ENCODE results near the gene SGCE. TPM values are rescaled to one million over a fixed set of nuclear protein-coding genes. Genes with fewer than 3 reads are reported as not detected.

Gene SGCE
- total and polyA plus RNA-seq, 9 donors, result 125 to 162 (median 141) TPM

DNA sequence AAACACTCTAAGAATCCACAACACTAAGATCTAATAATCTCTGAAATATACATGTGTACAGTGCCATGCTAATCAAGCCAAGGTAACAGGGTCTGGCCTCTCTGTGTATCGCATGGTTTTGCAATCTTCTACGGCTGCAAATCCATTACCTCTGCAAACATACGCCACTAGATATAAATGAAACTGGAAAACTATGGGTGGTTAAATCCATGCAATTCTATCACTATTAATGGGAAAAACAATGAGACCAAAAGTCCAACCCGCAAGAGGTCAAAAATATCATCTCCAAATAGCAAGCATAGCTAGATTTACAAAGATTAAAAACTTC lies 23.0 kb downstream of the SGCE start:
- Histone ChIP-seq H3K36me3 (ENCODE audit: control insufficient read depth, insufficient read depth, low read length) (peaks cover 3% of the 10 kb centered on the region), H3K4me3 (ENCODE audit: low read length) (no peak overlapping the region), H3K27me3 (ENCODE audit: control insufficient read depth, insufficient read depth, low read length) (no peaks in the 10 kb centered on the region), H3K27ac (ENCODE audit: low read length) (peak overlapping the region; percentile 78), H3K9me3 (replicated peaks; ENCODE audit: control insufficient read depth, low read depth, low read length) (no peaks in the 10 kb centered on the region), H3K4me1 (ENCODE audit: control insufficient read depth, insufficient read depth, low read length) (peaks cover 8% of the 10 kb centered on the region)
- DNase-seq, result no peak
- WGBS (ENCODE audit: insufficient coverage), result no CpG with 5 or more reads among the region's 4 CpGs

DNA sequence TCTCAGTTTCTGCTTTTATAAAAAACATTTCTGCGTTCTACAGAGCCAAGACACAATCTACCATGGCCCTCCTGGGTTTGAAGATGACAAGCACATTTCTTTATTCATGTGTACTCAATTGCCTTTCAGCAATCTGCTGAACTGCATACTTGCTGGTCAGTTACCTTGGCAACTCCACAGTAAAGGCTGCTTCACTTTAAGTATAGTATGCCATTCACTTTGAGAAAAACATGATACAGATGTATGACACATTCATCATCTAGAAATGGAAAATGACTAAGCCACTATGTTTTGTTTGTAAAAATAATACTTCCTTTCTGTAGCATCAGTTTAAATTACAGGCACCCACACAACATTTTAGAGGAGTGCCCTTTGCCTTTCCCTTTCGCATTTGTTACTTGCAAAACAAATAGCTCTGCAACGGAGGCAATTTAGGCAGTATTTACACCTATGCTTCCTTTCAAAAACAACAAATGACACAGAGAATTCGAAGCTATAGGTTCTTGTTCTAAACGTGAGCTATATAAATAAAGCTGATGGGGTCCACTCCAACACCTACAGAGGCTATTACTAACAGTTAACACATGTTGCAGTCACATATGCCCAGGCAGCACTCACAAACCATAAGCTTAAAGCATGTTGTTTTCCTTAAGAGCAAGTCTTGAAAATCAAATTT lies 23.5 kb downstream of the SGCE start:
- Histone ChIP-seq H3K4me1 (ENCODE audit: control insufficient read depth, insufficient read depth, low read length) (peaks cover 4% of the 10 kb centered on the region), H3K27ac (ENCODE audit: low read length) (peak overlapping the region; percentile 78), H3K4me3 (ENCODE audit: low read length) (no peak overlapping the region), H3K27me3 (ENCODE audit: control insufficient read depth, insufficient read depth, low read length) (no peaks in the 10 kb centered on the region), H3K36me3 (ENCODE audit: control insufficient read depth, insufficient read depth, low read length) (peaks cover under 1% of the 10 kb centered on the region), H3K9me3 (replicated peaks; ENCODE audit: control insufficient read depth, low read depth, low read length) (no peaks in the 10 kb centered on the region)
- no peak for DNase-seq
- WGBS (ENCODE audit: insufficient coverage), result 83% methylated on average over 1 of the region's 5 CpGs

DNA sequence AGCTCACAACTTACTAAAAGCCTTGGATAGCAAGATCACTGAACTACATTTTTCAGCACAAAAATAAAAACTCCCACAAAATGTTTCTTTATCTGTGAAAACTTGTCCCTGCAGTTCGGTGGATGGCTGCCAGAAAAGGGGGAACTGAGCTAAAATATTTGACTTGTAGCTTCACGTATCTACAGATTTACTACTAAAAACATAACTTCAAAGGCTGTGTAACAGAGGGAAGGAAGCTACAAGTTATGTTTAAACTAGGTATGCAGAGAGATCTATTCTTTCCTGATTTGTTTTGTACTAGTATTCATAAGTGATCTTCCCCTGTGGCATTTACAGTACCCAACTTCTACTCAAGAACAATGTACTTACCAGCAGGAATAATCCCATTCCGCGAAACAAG lies 25.1 kb downstream of the SGCE start:
- WGBS (ENCODE audit: insufficient coverage), result no CpG with 5 or more reads among the region's 4 CpGs
- Histone ChIP-seq H3K27me3 (ENCODE audit: control insufficient read depth, insufficient read depth, low read length) (no peaks in the 10 kb centered on the region), H3K9me3 (replicated peaks; ENCODE audit: control insufficient read depth, low read depth, low read length) (no peaks in the 10 kb centered on the region), H3K4me1 (ENCODE audit: control insufficient read depth, insufficient read depth, low read length) (peaks cover 4% of the 10 kb centered on the region), H3K27ac (ENCODE audit: low read length) (no peak overlapping the region), H3K36me3 (ENCODE audit: control insufficient read depth, insufficient read depth, low read length) (peaks cover 3% of the 10 kb centered on the region), H3K4me3 (ENCODE audit: low read length) (no peak overlapping the region)
- DNase-seq, result no peak

DNA sequence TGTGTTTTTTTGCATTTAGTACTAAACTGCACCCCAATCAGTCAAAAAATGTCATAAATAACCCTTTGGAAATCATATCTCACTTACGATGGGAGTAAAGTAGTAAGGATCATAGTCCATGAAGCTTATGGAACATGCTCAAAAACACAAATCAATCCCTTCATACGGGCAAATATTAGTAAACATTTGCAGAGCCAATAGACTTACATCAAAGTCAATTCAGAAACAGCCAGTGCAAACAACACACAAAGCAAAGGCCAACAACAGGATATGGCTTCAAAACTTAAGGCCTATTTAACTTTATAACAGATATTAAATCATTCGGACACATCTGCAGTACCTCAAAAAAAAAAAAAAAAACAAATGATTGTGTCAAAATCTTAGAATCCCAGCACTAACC lies 32.1 kb downstream of the SGCE start:
- H3K27me3 ChIP-seq (ENCODE audit: control insufficient read depth, insufficient read depth, low read length), result no peaks in the 10 kb centered on the region
- H3K36me3 ChIP-seq (ENCODE audit: control insufficient read depth, insufficient read depth, low read length), result peaks cover 7% of the 10 kb centered on the region
- WGBS (ENCODE audit: insufficient coverage), result no CpG with 5 or more reads among the region's 3 CpGs
- H3K9me3 ChIP-seq (replicated peaks; ENCODE audit: control insufficient read depth, low read depth, low read length), result no peaks in the 10 kb centered on the region
- peaks cover 11% of the 10 kb centered on the region for H3K4me1 ChIP-seq (ENCODE audit: control insufficient read depth, insufficient read depth, low read length)
- no peak overlapping the region for H3K4me3 ChIP-seq (ENCODE audit: low read length)
- DNase-seq, result no peak
- H3K27ac ChIP-seq (ENCODE audit: low read length), result no peak overlapping the region

DNA sequence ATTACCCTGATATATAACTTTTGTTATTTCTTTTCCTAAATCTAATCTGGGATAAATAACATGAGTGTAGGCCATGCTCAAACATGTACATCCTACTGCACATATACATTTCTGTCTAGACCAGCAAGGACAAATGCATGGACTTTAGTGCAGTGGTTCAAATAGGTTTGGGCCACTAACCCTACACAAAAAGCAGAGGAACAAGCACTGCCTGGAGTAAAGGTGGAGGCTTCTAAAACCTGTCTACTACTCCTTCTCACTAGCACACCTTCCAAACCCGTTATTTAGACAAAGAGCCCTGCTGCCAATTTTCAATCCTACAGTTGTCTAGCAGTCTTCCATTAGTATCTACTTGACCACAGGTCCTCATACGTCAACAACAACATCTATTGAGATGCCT lies 34.8 kb downstream of the SGCE start:
- DNase-seq, result no peak
- H3K27ac ChIP-seq (ENCODE audit: low read length), result peak overlapping the region; percentile 89
- 100% methylated on average over 1 of the region's 2 CpGs for WGBS (ENCODE audit: insufficient coverage)

DNA sequence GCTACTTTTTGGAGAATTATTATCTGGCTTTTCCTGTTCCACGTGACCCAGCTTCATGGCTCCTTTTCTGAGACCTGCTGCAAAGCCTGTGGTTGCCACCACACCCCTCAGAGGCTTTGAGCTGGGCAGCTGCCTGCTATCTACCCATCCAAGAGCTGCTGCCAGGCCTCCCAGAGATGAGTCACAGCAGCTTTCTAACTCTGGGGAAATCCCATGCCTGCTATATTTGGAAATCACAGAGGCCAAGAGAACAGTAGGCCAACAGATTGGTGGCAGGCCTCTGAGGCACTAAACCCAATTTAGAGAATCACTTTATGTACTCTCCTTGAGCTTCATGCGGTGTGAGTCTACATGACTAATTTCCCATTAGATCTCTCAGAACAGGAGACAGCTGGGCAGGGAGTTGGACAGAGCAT lies 35.2 kb downstream of the SGCE start:
- 60% methylated on average over 1 of the region's 2 CpGs for whole genome bisulfite sequencing (ENCODE audit: insufficient coverage)
- no peaks in the 10 kb centered on the region for H3K27me3 ChIP-seq (ENCODE audit: control insufficient read depth, insufficient read depth, low read length)
- H3K9me3 ChIP-seq (replicated peaks; ENCODE audit: control insufficient read depth, low read depth, low read length), result no peaks in the 10 kb centered on the region

More for the DNA sequence above, 34.8 kb downstream of the SGCE start:
- Histone ChIP-seq H3K4me1 (ENCODE audit: control insufficient read depth, insufficient read depth, low read length) (peaks cover 16% of the 10 kb centered on the region), H3K9me3 (replicated peaks; ENCODE audit: control insufficient read depth, low read depth, low read length) (no peaks in the 10 kb centered on the region), H3K36me3 (ENCODE audit: control insufficient read depth, insufficient read depth, low read length) (peaks cover 14% of the 10 kb centered on the region), H3K4me3 (ENCODE audit: low read length) (no peak overlapping the region), H3K27me3 (ENCODE audit: control insufficient read depth, insufficient read depth, low read length) (no peaks in the 10 kb centered on the region)

DNA sequence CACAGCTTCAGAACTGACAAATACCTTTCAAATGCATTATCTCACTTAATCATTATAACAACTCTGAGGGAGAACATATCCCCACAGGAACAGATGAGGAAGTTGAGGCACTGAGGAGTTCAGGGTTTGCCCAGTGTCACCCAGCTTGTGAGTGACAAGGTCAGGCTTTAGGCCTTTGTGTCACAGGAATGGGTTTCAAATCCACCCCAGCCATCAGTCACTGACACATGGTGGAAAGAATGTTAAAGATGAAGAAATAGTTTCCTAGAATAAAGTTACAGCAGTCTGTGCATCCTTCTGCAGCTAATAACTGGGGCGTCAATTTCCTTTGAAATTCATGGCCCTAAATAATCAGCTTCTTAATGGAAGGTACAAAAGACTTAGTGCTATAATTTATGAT lies 37.8 kb downstream of the SGCE start:
- H3K27ac ChIP-seq (ENCODE audit: low read length), result peak overlapping the region; percentile 0
- peak; percentile 19 for DNase-seq

More for the DNA sequence above, 35.2 kb downstream of the SGCE start:
- DNase-seq, result peak; percentile 93
- H3K4me1 ChIP-seq (ENCODE audit: control insufficient read depth, insufficient read depth, low read length), result peaks cover 16% of the 10 kb centered on the region
- H3K27ac ChIP-seq (ENCODE audit: low read length), result peak overlapping the region; percentile 89
- H3K36me3 ChIP-seq (ENCODE audit: control insufficient read depth, insufficient read depth, low read length), result peaks cover 17% of the 10 kb centered on the region
- H3K4me3 ChIP-seq (ENCODE audit: low read length), result no peak overlapping the region

DNA sequence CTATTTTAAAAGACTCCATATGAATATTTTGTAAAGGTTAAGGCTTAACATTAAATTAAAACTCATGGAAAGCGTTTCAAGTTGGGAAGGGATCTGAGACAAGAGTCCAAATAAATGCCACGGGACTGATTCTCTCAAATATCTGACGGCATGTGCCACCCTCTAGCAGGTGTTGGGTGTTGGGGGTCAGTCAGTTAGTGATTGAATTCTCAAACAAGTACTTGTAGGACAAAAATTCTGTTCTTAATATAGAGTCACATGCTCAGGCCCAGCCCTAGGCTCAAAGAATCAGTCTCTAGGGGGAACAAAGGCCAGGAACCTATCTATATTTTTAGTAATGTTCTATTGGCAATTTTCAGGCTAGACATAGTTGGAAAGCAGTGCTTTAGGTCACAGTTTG lies 39.1 kb downstream of the SGCE start:
- 80% methylated on average over 1 of the region's 3 CpGs for WGBS (ENCODE audit: insufficient coverage)
- Histone ChIP-seq H3K36me3 (ENCODE audit: control insufficient read depth, insufficient read depth, low read length) (peaks cover 24% of the 10 kb centered on the region), H3K4me3 (ENCODE audit: low read length) (no peak overlapping the region), H3K9me3 (replicated peaks; ENCODE audit: control insufficient read depth, low read depth, low read length) (no peaks in the 10 kb centered on the region), H3K4me1 (ENCODE audit: control insufficient read depth, insufficient read depth, low read length) (peaks cover 16% of the 10 kb centered on the region), H3K27me3 (ENCODE audit: control insufficient read depth, insufficient read depth, low read length) (no peaks in the 10 kb centered on the region), H3K27ac (ENCODE audit: low read length) (peak overlapping the region; percentile 4)
- peak; percentile 33 for DNase-seq

More for the DNA sequence above, 37.8 kb downstream of the SGCE start:
- Histone ChIP-seq H3K4me3 (ENCODE audit: low read length) (no peak overlapping the region), H3K9me3 (replicated peaks; ENCODE audit: control insufficient read depth, low read depth, low read length) (no peaks in the 10 kb centered on the region), H3K36me3 (ENCODE audit: control insufficient read depth, insufficient read depth, low read length) (peaks cover 24% of the 10 kb centered on the region), H3K27me3 (ENCODE audit: control insufficient read depth, insufficient read depth, low read length) (no peaks in the 10 kb centered on the region), H3K4me1 (ENCODE audit: control insufficient read depth, insufficient read depth, low read length) (peaks cover 16% of the 10 kb centered on the region)
- WGBS (ENCODE audit: insufficient coverage), result no CpG with 5 or more reads among the region's 1 CpG

DNA sequence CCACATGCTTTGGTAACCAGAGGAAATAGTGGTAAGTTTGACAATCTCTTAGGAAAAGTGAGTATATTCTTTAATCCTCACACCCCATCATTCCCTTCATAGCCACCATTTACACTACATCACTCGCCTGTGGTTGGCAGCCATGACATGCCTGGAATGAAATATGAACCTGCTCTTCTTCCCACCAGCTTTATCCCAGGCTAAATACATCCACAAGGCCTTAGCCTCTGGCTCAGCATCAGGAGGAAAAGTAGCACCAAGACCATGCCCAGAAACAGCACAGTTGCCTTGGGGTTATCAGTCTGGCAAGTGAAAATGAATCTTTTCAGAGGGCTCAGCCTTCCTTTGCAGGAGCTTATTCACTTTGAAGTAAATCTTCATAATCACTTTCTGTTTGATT lies 40.3 kb downstream of the SGCE start:
- Histone ChIP-seq H3K27ac (ENCODE audit: low read length) (peak overlapping the region; percentile 50), H3K27me3 (ENCODE audit: control insufficient read depth, insufficient read depth, low read length) (no peaks in the 10 kb centered on the region), H3K4me1 (ENCODE audit: control insufficient read depth, insufficient read depth, low read length) (peaks cover 7% of the 10 kb centered on the region), H3K36me3 (ENCODE audit: control insufficient read depth, insufficient read depth, low read length) (peaks cover 22% of the 10 kb centered on the region), H3K4me3 (ENCODE audit: low read length) (no peak overlapping the region), H3K9me3 (replicated peaks; ENCODE audit: control insufficient read depth, low read depth, low read length) (no peaks in the 10 kb centered on the region)
- WGBS (ENCODE audit: insufficient coverage), result 83% methylated on average over 1 of the region's 1 CpG
- peak; percentile 59 for DNase-seq

DNA sequence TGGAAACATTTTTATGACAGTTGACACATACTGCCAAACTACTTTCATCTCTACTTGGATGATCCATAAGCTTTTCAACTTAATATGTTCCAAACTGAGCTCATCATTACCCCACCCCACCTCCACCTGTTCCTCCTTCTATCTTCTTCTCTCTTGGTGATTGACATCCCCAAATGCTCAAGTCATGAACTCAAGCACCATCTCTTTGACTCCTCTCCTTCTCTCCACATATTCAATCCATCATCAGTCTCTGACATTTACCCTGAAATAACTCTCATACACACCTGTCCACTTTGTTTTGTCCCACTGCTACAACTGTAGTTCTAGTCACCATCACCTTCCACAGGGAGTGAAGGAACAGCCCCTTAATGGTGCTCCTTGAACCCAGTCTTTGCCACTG lies 43.3 kb downstream of the SGCE start:
- Histone ChIP-seq H3K27me3 (ENCODE audit: control insufficient read depth, insufficient read depth, low read length) (no peaks in the 10 kb centered on the region), H3K4me3 (ENCODE audit: low read length) (no peak overlapping the region), H3K4me1 (ENCODE audit: control insufficient read depth, insufficient read depth, low read length) (peaks cover 3% of the 10 kb centered on the region), H3K9me3 (replicated peaks; ENCODE audit: control insufficient read depth, low read depth, low read length) (peaks cover 2% of the 10 kb centered on the region), H3K27ac (ENCODE audit: low read length) (peak overlapping the region; percentile 43), H3K36me3 (ENCODE audit: control insufficient read depth, insufficient read depth, low read length) (peaks cover 22% of the 10 kb centered on the region)
- peak; percentile 57 for DNase-seq

DNA sequence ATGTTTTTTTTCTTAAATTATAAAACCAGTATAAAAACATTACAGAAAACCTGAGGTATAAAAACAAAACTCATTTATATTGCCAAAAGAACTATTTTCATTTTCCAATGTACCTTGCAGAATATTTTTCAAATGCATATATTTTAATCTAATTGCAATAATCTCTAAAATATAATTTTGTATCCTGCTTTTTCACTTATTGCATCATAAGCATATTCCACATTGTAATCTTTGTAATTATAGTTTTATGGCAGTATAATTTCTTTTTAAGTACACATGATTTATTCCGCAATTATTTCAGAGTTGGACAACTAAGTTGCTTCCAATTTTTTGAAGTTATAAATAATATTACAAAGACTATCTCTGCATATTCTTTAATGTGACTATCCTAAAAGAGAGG lies 43.7 kb downstream of the SGCE start:
- no CpG with 5 or more reads among the region's 1 CpG for WGBS (ENCODE audit: insufficient coverage)
- H3K4me1 ChIP-seq (ENCODE audit: control insufficient read depth, insufficient read depth, low read length), result peaks cover 3% of the 10 kb centered on the region
- no peak for DNase-seq

More for the DNA sequence above, 43.7 kb downstream of the SGCE start:
- Histone ChIP-seq H3K27ac (ENCODE audit: low read length) (no peak overlapping the region), H3K4me3 (ENCODE audit: low read length) (no peak overlapping the region), H3K36me3 (ENCODE audit: control insufficient read depth, insufficient read depth, low read length) (peaks cover 22% of the 10 kb centered on the region), H3K9me3 (replicated peaks; ENCODE audit: control insufficient read depth, low read depth, low read length) (peaks cover 2% of the 10 kb centered on the region), H3K27me3 (ENCODE audit: control insufficient read depth, insufficient read depth, low read length) (no peaks in the 10 kb centered on the region)

Data from muscle of leg (tissue), 11 donors.